MCF 10A (cell line): Measurements from ENCODE around the gene FLRT1. TPM values are rescaled to one million over a fixed set of nuclear protein-coding genes. Genes with fewer than 3 reads are reported as not detected.

Source experiments
- BruUV-seq: library from RNA; stranded (reverse); fragments of 400-500 nt; replicated peaks from 2 replicates; lab custom pipeline; 2021; lab: Mats Ljungman, UMichigan
- CTCF ChIA-PET: fragments of 300-600 bp; sonication (Branson Sonifier 250); formaldehyde crosslinking; extraction: SDS; loops from one replicate; lab custom pipeline; 2021; ENCODE audit warnings: antibody characterized with exemption, inconsistent platforms; lab: Yijun Ruan, JAX
- POLR2A ChIA-PET: fragments of 300-600, 350-650 bp; sonication (Branson Sonifier 250); formaldehyde crosslinking; extraction: SDS; loops from one replicate; lab custom pipeline; 2020; ENCODE audit warnings: antibody characterized with exemption, inconsistent platforms; lab: Yijun Ruan, JAX
- DNase-seq: peaks from one replicate; pipeline ENCODE4 v3.0.0-alpha.2; 2018; ENCODE audit not compliant: unreplicated experiment
- H3K27ac Mint-ChIP-seq: one replicate; pipeline ENCODE4 v1.8.0; 2022; ENCODE audit warnings: mild to moderate bottlenecking, low read depth, mixed read lengths; ENCODE audit not compliant: unreplicated experiment
- H3K27me3 Mint-ChIP-seq: one replicate; pipeline ENCODE4 v1.8.0; 2022; ENCODE audit warnings: mixed read lengths; ENCODE audit not compliant: insufficient read depth, unreplicated experiment
- H3K36me3 Mint-ChIP-seq: one replicate; pipeline ENCODE4 v1.8.0; 2022; ENCODE audit warnings: mild to moderate bottlenecking, moderate library complexity, mixed read lengths; ENCODE audit not compliant: insufficient read depth, unreplicated experiment
- H3K4me1 Mint-ChIP-seq: one replicate; pipeline ENCODE4 v1.8.0; 2022; ENCODE audit warnings: mixed read lengths; ENCODE audit not compliant: insufficient read depth, unreplicated experiment
- H3K4me3 Mint-ChIP-seq: one replicate; pipeline ENCODE4 v1.8.0; 2022; ENCODE audit warnings: mild to moderate bottlenecking, moderate library complexity, mixed read lengths; ENCODE audit not compliant: unreplicated experiment
- H3K9me3 Mint-ChIP-seq: one replicate; pipeline ENCODE4 v1.8.0; 2022; ENCODE audit warnings: mixed read lengths; ENCODE audit not compliant: unreplicated experiment
- CTCF ChIP-seq: fragments of 200-600 bp; IDR thresholded peaks from one replicate; pipeline ENCODE4 v1.8.0; 2022; ENCODE audit warnings: antibody characterized with exemption, mild to moderate bottlenecking; ENCODE audit not compliant: unreplicated experiment
- intact Hi-C: fragments of 100-400 bp; cut with micrococcal nuclease; formaldehyde crosslinking; loops from 2 replicates; pipeline ENCODE4 v1.14.1; 2022
- total RNA-seq: library from RNA; stranded (reverse); gene quantifications from 2 replicates; pipeline ENCODE4 v1.2.3, GENCODE V29; 2022

The FLRT1 gene
- total RNA-seq, 1 experiment from 2014 or later, result 2.7 TPM

- Mint-ChIP-seq H3K4me3 (no peak overlapping the region), H3K4me1 (no peaks in the 10 kb centered on the region), H3K36me3 (peaks cover 6% of the 10 kb centered on the region), H3K27ac (no peak overlapping the region), H3K9me3 (no peaks in the 10 kb centered on the region), H3K27me3 (no peaks in the 10 kb centered on the region)
- intact Hi-C loops, result no loop called here
- ChIA-PET CTCF (no interaction called here), POLR2A (no interaction called here)
- DNase-seq, result no peak
- BruUV-seq, result no TSS peak
- no peak for TF ChIP-seq CTCF
These were observed 44.7 kb downstream of the FLRT1 start for GRCh38 chr11:64080390-64080789.

GRCh38 chr11:64081745-64082442 lies 46.2 kb downstream of the FLRT1 start:
- Mint-ChIP-seq H3K4me1 (no peaks in the 10 kb centered on the region), H3K36me3 (no peaks in the 10 kb centered on the region), H3K27ac (no peak overlapping the region), H3K9me3 (no peaks in the 10 kb centered on the region), H3K4me3 (no peak overlapping the region), H3K27me3 (no peaks in the 10 kb centered on the region)
- POLR2A ChIA-PET, result interaction anchor here (1.1 kb wide), 1 partner anchor 10 kb away, joined by 3 read pairs; no protein-coding TSS in a partner anchor
- no peak for DNase-seq
- intact Hi-C loops, result no loop called here
- TF ChIP-seq CTCF, result no peak
- BruUV-seq, result no TSS peak
- CTCF ChIA-PET, result no interaction called here

- no peaks in the 10 kb centered on the region for H3K9me3 Mint-ChIP-seq
- DNase-seq, result no peak
- no peak overlapping the region for H3K27ac Mint-ChIP-seq
- no peaks in the 10 kb centered on the region for H3K36me3 Mint-ChIP-seq
- POLR2A ChIA-PET, result interaction anchor here (1.1 kb wide), 1 partner anchor 11 kb away, joined by 3 read pairs; no protein-coding TSS in a partner anchor
- no peaks in the 10 kb centered on the region for H3K27me3 Mint-ChIP-seq
- intact Hi-C loops, result no loop called here
- CTCF ChIA-PET, result no interaction called here
- BruUV-seq, result no TSS peak
- TF ChIP-seq CTCF, result no peak
- H3K4me3 Mint-ChIP-seq, result no peak overlapping the region
- no peaks in the 10 kb centered on the region for H3K4me1 Mint-ChIP-seq
These were observed 47.8 kb downstream of the FLRT1 start for GRCh38 chr11:64083398-64084080.

- Mint-ChIP-seq H3K27me3 (no peaks in the 10 kb centered on the region), H3K4me1 (no peaks in the 10 kb centered on the region), H3K27ac (no peak overlapping the region), H3K36me3 (no peaks in the 10 kb centered on the region), H3K4me3 (no peak overlapping the region), H3K9me3 (no peaks in the 10 kb centered on the region)
- intact Hi-C loops, result no loop called here
- no TSS peak for BruUV-seq
- ChIA-PET POLR2A (no interaction called here), CTCF (no interaction called here)
- TF ChIP-seq CTCF, result no peak
- DNase-seq, result no peak
These were observed 48.6 kb downstream of the FLRT1 start for GRCh38 chr11:64084146-64084950.
